BJ (cell line): ENCODE measurements around the gene C1orf159. TPM values are rescaled to one million over a fixed set of nuclear protein-coding genes. Genes with fewer than 3 reads are reported as not detected.

ENCODE experiments used
- CTCF ChIA-PET: fragments of 350-600 bp; formaldehyde crosslinking; extraction: SDS; loops from one replicate; lab custom pipeline; 2021; ENCODE audit warnings: antibody characterized with exemption, inconsistent platforms; lab: Yijun Ruan, JAX
- POLR2A ChIA-PET: fragments of 300-600 bp; sonication (Branson Sonifier 250); formaldehyde crosslinking; extraction: SDS; loops from one replicate; lab custom pipeline; 2021; ENCODE audit warnings: antibody characterized with exemption; lab: Charles Lee
- DNase-seq: peaks from one replicate; pipeline ENCODE4 v3.0.0-alpha.2; 2011; ENCODE audit warnings: low read depth
- H3K27me3 ChIP-seq: 2 replicates; pipeline ENCODE4 v1.6.0; 2011; ENCODE audit warnings: low read length; ENCODE audit not compliant: control insufficient read depth, insufficient read depth
- H3K36me3 ChIP-seq: 2 replicates; pipeline ENCODE4 v1.5.1; 2011; ENCODE audit warnings: low read length; ENCODE audit not compliant: control insufficient read depth, insufficient read depth
- H3K4me3 ChIP-seq: 2 replicates; pipeline ENCODE4 v1.5.1; 2011; ENCODE audit warnings: low read depth, mild to moderate bottlenecking, control low read depth, low read length
- polyA plus RNA-seq: library from polyadenylated mRNA; depleted of rRNA; stranded (reverse); fragments of >200 nt; gene quantifications from 2 replicates; pipeline ENCODE4 v1.2.3, GENCODE V29; 2011
- TF ChIP-seq, protein P1 (sequence below): IDR thresholded peaks from 2 replicates; pipeline ENCODE4 v1.5.1; 2011; ENCODE audit warnings: low read depth, mild to moderate bottlenecking, control low read depth, inconsistent platforms, low read length, moderate library complexity; ENCODE audit not compliant: insufficient read depth

C1orf159 gene
- polyA plus RNA-seq, 1 experiment, result 8.9 TPM

DNA sequence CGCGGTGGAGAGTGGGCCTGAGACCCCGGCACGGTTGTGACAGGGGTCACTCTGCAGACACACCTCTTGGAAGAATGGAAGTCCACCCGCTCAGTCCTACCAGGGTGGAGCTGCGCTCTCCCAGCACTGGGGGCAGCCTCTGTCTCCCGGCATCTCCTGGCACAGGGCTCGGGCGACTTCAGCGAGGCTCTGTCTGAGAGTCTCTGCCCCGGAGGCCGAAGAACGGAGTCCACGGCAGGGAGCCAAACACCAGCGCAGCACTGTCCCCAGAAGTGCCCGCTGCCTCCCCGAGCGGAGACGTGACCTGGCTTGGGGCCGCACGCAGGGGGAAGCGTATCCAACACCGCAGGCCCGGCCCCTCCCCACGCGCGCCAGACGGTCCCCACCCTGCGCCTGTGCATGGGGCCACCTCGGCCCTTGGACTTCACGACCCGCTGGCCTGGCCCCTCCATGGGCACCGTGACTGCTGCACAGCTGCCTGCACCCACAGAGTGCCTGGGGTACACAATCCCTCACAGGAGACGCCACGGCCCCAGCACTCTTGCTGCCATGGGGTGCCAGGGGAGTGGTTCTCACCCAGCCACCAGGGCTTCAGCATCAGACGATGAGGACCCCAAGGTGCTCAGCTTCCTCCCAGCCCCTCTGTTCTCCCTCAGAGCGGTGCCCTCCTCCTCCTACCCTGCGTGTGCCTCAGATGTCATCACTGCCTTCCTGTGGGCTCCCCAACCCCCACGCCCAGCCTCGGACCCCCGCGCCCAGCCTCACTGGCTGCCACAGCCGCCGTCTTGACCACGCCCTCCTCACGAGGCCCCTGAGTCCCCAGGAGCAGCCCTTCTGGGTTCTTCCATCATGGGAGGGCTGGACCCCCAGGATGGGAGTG, 26.8 kb downstream of the C1orf159 start:
- TF ChIP-seq, protein P1, sequence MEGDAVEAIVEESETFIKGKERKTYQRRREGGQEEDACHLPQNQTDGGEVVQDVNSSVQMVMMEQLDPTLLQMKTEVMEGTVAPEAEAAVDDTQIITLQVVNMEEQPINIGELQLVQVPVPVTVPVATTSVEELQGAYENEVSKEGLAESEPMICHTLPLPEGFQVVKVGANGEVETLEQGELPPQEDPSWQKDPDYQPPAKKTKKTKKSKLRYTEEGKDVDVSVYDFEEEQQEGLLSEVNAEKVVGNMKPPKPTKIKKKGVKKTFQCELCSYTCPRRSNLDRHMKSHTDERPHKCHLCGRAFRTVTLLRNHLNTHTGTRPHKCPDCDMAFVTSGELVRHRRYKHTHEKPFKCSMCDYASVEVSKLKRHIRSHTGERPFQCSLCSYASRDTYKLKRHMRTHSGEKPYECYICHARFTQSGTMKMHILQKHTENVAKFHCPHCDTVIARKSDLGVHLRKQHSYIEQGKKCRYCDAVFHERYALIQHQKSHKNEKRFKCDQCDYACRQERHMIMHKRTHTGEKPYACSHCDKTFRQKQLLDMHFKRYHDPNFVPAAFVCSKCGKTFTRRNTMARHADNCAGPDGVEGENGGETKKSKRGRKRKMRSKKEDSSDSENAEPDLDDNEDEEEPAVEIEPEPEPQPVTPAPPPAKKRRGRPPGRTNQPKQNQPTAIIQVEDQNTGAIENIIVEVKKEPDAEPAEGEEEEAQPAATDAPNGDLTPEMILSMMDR, result no peak
- peaks cover 2% of the 10 kb centered on the region; the same call in 1 of the 2 replicates for H3K36me3 ChIP-seq
- no peak for DNase-seq
- POLR2A ChIA-PET, result no interaction called here
- CTCF ChIA-PET, result no interaction called here
- no peaks in the 10 kb centered on the region for H3K27me3 ChIP-seq
- H3K4me3 ChIP-seq, result no peak overlapping the region

DNA sequence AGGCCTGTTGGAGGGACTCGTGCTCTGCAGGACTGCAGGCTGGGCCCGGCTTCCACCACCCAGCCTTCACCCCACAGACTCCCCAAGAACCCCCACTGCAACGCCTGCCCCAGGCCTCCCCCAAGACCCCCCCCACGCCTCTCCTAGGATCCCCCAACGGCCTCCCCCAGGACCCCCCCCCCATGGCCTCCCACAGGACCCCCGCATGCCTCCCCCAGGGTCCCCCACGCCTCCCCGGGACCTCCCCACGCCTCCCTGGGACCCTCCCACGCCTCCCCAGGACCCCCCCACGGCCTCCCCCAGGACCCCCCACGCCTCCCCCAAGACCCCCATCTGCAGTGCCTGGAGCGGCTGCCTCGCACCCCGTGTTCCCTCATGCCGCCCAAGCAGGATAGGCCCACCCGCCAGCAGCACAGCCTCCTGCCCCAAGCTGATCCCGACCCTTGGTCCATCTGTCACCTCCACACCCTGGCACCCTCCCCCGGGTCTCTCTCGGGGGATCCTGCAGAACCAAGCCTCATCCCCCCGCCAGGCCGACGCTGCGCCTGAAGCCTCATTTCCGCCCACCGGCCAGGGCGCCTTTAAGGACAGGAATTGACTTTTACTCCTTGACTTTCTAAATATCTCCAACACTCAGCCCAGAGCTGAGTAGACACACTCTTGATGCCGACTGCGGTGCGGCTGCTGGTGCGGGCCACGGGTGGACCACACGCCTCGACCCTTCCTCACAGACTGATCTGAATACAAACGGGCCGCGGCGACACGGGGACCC, 27.7 kb downstream of the C1orf159 start:
- ChIA-PET POLR2A (no interaction called here), CTCF (no interaction called here)
- TF ChIP-seq, protein P1, result no peak
- Histone ChIP-seq H3K4me3 (no peak overlapping the region), H3K36me3 (peaks cover 2% of the 10 kb centered on the region; the same call in 1 of the 2 replicates), H3K27me3 (no peaks in the 10 kb centered on the region)
- DNase-seq, result no peak

DNA sequence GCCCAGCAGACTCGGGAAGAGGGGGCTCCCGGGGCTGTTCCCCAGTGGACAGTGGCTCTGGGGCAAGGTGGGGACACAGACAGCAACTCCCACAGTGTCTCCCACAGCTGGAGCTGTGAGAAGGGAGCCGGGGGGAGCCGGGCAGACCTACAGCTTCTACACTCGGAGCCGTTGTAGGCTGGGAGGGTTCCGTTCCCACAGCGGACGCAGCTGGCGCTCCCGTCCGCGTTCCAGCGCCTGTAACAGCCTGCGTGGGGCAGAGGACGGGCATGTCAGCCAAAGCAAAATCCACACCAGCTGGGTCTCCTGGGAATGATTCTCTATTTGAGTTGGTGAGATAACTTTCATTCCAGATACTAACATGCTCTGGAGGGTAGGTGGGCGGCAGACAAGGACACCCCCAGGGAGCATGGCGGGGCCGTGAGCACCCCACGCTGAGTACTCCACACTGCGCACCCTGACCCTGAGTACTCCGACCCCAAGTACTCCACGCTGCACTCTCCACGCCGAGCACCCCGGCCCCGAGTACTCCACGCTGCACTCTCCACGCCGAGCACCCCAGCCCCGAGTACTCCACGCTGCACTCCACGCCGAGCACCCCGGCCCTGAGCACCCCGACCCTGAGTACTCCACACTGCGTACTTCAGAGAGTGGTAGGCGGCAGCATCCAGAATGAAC, 28.4 kb downstream of the C1orf159 start:
- no peak for DNase-seq
- ChIA-PET POLR2A (no interaction called here), CTCF (no interaction called here)
- TF ChIP-seq, protein P1, result no peak
- no peak overlapping the region for H3K4me3 ChIP-seq
- H3K27me3 ChIP-seq, result no peaks in the 10 kb centered on the region
- peaks cover 2% of the 10 kb centered on the region; the same call in 1 of the 2 replicates for H3K36me3 ChIP-seq

DNA sequence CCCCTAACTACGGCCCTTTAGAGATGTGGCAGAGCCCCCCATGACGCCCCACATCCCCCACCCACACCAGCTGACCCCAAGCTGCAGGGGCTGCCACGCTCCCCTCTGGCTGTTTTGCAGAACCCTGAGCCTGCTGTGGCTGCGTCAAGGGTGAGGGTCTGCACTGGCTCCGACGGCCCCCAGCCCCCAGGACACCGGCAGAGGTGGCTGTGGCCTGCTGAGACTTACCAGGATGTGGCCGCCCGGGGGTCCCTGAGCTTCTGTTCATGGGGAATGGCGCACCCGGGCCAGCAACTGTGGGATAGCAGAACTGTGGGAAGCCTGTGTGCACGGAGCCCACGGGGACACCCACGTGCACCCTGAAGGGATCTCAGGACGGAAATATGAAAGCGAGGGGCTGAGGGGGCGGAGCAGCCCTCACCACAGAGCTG, 29.0 kb downstream of the C1orf159 start:
- TF ChIP-seq, protein P1, result no peak
- Histone ChIP-seq H3K4me3 (no peak overlapping the region), H3K36me3 (peaks cover 2% of the 10 kb centered on the region; the same call in 1 of the 2 replicates), H3K27me3 (no peaks in the 10 kb centered on the region)
- ChIA-PET CTCF (no interaction called here), POLR2A (no interaction called here)
- DNase-seq, result no peak
